Measurements from ENCODE around the gene TALDO1. TPM values are rescaled to one million over a fixed set of nuclear protein-coding genes. Genes with fewer than 3 reads are reported as not detected.

The TALDO1 gene
- polyA plus RNA-seq, 1 of the 3 experiments (the other 2 are of a cell fraction) = 103 TPM

DNA sequence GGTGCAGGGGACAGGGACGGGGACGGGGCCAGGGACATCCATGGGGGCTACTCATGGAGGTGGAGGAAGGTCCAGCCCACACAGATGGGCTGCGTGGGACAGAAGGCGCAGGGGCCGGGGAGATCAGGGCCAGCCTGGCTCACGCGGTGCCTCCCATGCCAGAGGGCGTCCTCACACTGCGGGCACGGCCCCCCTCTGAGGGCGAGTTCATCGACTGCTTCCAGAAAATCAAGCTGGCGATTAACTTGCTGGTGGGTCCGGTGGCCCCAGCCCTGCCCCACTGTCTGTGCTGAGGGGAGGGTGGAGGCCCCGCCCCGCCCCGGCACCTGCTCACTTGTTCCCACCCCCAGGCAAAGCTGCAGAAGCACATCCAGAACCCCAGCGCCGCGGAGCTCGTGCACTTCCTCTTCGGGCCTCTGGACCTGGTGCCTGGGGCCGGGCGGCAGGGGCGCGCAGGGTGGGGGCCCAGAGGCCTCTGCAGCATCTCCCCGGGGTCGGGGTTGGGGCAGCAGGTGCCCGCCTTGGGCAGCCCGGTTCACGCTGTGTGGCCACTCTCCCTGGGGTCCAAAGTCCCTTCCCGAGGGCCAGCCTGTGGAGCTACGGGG lies 25.4 kb upstream of the TALDO1 start:
- Histone ChIP-seq H3K4me3 (ENCODE audit: low read depth in 2 of 2, low read length in 1 of 2) (no peak overlapping the region; a peak in 1 of 4 replicates), H3K27me3 (ENCODE audit: insufficient read depth) (peaks cover 52% of the 10 kb centered on the region), H3K9me3 (no peaks in the 10 kb centered on the region), H3K27ac (ENCODE audit: low read depth in 2 of 2, low read length in 1 of 2) (no peak overlapping the region), H3K79me2 (ENCODE audit: insufficient read depth) (no peaks in the 10 kb centered on the region), H3K9me2 (no peaks in the 10 kb centered on the region), H3F3A (replicated peaks; ENCODE audit: insufficient read depth) (peaks cover 3% of the 10 kb centered on the region), H4K20me1 (ENCODE audit: insufficient read depth) (no peaks in the 10 kb centered on the region), H3K4me2 (no peak overlapping the region), H3K36me3 (replicated peaks in 1 of 2; ENCODE audit: control insufficient read depth in 1 of 2, insufficient read depth in 2 of 2, low read length in 1 of 2) (no peaks in the 10 kb centered on the region), H2AFZ (ENCODE audit: low read depth) (no peak overlapping the region), H3K4me1 (ENCODE audit: control insufficient read depth in 1 of 2, insufficient read depth in 2 of 2, low read depth in 1 of 2, low read length in 1 of 2) (peaks cover 0 to 14% of the 10 kb centered on the region in 2 experiments; a peak in 1 of 4 replicates), H3K9ac (no peak overlapping the region)
- TF ChIP-seq, protein P1, sequence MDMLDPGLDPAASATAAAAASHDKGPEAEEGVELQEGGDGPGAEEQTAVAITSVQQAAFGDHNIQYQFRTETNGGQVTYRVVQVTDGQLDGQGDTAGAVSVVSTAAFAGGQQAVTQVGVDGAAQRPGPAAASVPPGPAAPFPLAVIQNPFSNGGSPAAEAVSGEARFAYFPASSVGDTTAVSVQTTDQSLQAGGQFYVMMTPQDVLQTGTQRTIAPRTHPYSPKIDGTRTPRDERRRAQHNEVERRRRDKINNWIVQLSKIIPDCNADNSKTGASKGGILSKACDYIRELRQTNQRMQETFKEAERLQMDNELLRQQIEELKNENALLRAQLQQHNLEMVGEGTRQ (IDR thresholded peaks at IDR 0.05; ENCODE audit: borderline replicate concordance, low read depth, low read length) = no peak
- TF ChIP-seq FOXJ3 (CRISPR knock-in tag; IDR thresholded peaks at IDR 0.05) (no peak), TEAD4 (IDR thresholded peaks at IDR 0.05; ENCODE audit: borderline replicate concordance, insufficient read depth) (no peak), FOXM1 (IDR thresholded peaks at IDR 0.05; ENCODE audit: low read depth) (no peak), SMC3 (IDR thresholded peaks at IDR 0.05; ENCODE audit: low read depth, low read length) (no peak), GABPA (IDR thresholded peaks at IDR 0.05; ENCODE audit: low read depth) (no peak), NRF1 (IDR thresholded peaks at IDR 0.05; ENCODE audit: low read depth, low read length) (no peak), RCOR1 (IDR thresholded peaks at IDR 0.05; ENCODE audit: low read length) (no peak)
- TF ChIP-seq, protein P2, sequence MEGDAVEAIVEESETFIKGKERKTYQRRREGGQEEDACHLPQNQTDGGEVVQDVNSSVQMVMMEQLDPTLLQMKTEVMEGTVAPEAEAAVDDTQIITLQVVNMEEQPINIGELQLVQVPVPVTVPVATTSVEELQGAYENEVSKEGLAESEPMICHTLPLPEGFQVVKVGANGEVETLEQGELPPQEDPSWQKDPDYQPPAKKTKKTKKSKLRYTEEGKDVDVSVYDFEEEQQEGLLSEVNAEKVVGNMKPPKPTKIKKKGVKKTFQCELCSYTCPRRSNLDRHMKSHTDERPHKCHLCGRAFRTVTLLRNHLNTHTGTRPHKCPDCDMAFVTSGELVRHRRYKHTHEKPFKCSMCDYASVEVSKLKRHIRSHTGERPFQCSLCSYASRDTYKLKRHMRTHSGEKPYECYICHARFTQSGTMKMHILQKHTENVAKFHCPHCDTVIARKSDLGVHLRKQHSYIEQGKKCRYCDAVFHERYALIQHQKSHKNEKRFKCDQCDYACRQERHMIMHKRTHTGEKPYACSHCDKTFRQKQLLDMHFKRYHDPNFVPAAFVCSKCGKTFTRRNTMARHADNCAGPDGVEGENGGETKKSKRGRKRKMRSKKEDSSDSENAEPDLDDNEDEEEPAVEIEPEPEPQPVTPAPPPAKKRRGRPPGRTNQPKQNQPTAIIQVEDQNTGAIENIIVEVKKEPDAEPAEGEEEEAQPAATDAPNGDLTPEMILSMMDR (IDR thresholded peaks at IDR 0.05) = no peak
- TF ChIP-seq, protein P3, sequence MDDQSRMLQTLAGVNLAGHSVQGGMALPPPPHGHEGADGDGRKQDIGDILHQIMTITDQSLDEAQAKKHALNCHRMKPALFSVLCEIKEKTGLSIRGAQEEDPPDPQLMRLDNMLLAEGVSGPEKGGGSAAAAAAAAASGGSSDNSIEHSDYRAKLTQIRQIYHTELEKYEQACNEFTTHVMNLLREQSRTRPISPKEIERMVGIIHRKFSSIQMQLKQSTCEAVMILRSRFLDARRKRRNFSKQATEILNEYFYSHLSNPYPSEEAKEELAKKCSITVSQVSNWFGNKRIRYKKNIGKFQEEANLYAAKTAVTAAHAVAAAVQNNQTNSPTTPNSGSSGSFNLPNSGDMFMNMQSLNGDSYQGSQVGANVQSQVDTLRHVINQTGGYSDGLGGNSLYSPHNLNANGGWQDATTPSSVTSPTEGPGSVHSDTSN (IDR thresholded peaks at IDR 0.05) = no peak
- TF ChIP-seq, protein P4, sequence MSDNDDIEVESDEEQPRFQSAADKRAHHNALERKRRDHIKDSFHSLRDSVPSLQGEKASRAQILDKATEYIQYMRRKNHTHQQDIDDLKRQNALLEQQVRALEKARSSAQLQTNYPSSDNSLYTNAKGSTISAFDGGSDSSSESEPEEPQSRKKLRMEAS (IDR thresholded peaks at IDR 0.05; ENCODE audit: low read depth) = no peak
- TF ChIP-seq, protein P5, sequence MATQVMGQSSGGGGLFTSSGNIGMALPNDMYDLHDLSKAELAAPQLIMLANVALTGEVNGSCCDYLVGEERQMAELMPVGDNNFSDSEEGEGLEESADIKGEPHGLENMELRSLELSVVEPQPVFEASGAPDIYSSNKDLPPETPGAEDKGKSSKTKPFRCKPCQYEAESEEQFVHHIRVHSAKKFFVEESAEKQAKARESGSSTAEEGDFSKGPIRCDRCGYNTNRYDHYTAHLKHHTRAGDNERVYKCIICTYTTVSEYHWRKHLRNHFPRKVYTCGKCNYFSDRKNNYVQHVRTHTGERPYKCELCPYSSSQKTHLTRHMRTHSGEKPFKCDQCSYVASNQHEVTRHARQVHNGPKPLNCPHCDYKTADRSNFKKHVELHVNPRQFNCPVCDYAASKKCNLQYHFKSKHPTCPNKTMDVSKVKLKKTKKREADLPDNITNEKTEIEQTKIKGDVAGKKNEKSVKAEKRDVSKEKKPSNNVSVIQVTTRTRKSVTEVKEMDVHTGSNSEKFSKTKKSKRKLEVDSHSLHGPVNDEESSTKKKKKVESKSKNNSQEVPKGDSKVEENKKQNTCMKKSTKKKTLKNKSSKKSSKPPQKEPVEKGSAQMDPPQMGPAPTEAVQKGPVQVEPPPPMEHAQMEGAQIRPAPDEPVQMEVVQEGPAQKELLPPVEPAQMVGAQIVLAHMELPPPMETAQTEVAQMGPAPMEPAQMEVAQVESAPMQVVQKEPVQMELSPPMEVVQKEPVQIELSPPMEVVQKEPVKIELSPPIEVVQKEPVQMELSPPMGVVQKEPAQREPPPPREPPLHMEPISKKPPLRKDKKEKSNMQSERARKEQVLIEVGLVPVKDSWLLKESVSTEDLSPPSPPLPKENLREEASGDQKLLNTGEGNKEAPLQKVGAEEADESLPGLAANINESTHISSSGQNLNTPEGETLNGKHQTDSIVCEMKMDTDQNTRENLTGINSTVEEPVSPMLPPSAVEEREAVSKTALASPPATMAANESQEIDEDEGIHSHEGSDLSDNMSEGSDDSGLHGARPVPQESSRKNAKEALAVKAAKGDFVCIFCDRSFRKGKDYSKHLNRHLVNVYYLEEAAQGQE (IDR thresholded peaks at IDR 0.05; ENCODE audit: low read depth, low read length) = no peak
- WGBS (ENCODE audit: low lambda C conversion rate) = 64% methylated on average over 2 of the region's 33 CpGs
- peak; percentile 63 for DNase-seq
- CTCF ChIA-PET = interaction anchor here (0.8 to 11.8 kb wide), 15 partner anchors 12 to 278 kb away, joined by 3 to 150 read pairs (median 5); partner anchors contain the start of genes DEAF1, TALDO1 and TMEM80
- POLR2A ChIA-PET = no interaction called here

All from SK-N-SH (cell line).